Umbilical cord (tissue), 2 donors: ENCODE measurements around the gene EEFSEC. TPM values are rescaled to one million over a fixed set of nuclear protein-coding genes. Genes with fewer than 3 reads are reported as not detected.

Source experiments
- DNase-seq: peaks from one replicate; pipeline ENCODE4 v3.0.0-alpha.2; 2015; ENCODE audit warnings: low spot score
- total RNA-seq: library from RNA; depleted of rRNA; stranded (reverse); fragments of >200 nt; gene quantifications from one replicate; pipeline ENCODE4 v1.2.3, GENCODE V29; 2014; ENCODE audit warnings: low replicate concordance; ENCODE audit not compliant: insufficient read depth

EEFSEC gene
- total RNA-seq, 1 donor from 2014 or later: 9.6 TPM

DNA sequence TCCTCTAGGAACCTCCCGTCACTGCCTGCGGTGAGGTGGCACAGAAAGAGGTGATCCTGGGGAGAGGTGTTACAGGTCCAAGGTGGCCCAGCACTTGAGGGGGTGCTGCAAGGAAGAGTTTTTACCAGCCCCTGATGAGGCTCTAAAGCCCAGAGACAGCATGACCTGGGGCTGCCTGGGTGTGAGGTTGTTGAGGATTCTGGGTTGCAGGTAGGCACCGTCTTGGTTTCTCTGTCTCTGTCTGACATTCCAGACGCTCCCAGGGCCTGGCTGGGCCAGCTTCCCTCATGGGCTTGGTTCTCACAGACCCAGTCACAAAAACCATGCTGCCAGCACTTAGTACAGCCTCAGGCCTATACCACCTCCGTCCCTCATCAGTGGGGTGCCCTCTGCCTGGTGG lies 282.3 kb downstream of the EEFSEC start:
- DNase-seq: no peak

DNA sequence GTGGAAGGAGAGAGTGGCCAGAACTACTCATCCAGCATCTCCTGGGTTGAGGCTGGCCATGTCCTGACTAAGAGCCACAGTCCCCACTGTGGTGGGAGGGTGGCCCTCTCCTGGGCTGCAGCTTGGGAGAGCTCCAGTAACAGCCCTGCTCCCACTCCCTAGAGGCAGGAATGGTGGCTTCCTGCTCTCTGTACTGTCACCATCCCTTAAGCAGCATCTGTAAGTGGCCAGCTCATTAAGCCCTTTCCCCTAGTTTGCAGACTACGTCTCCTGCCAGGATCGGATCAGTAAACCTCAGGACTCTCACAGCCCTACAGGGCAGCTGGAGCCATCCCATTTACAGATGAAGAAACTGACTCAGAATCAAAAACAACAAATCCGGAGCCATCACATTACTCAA lies 282.9 kb downstream of the EEFSEC start:
- DNase-seq: no peak

DNA sequence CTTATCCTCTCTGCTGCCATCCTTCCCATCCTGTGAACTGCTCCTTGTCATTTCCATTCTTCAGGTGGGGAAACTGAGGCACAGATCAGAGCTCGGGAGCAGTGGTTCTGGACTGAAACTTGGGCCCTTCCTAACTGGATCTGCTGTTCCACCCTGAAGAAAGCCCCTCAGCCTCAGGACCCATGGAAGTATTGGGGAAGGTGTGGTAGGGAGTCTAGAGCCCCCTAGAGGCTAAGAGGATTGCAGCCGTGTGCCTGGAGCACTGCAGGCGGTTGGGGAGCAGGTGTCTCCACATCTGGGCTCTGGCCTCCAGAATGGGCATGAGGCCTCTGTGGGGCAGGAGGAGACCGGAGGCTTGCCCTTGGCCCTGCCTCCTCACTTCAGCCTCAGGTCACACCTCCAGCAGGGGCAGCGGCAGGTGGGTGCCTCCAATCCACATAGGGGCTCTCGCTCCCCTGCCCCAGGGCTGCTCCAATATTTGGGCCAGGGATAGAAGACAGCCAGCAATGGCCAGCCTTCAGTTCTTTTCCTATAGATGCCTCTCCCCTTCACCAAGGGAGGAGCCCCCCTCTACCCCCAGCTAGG lies 285.3 kb downstream of the EEFSEC start:
- DNase-seq: no peak

DNA sequence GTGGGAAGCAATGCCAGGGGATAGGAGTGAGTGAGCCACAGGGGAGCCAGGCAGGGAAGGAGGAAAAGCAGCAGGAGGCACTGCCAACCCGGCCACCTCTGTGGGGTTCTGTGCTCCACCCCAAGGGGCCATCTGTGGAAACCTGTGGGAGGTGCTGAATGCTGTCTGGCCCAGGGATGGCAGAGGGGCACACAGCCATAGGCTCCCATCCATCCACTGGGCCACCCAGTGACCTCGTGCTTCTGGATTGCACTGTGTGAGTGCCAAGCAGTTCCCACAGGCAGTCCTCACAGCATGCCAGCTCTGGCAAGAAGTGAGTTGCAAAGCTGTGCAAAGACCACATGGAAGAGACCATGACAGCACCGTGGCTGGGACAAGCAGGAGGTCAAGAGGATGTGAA lies 285.9 kb downstream of the EEFSEC start:
- no peak for DNase-seq

DNA sequence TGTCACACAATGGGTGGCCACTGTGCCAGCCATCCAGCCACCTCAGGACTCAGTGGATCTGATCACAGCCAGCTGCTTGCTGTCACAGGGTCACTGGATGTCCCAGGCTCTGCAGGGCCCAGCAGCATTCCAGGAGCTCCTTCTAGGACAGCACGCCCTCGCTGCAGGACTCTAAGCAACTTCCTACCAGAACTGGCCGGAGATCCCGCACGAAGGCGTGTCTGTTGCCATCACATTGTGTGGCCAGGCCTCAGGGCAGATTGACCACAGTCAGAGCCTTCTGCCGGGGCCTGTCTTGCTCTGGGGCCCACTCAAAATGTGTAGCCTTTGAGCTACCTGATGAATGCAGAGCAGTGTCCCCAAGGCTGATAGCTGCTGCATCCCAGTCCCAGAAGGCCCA lies 288.8 kb downstream of the EEFSEC start:
- DNase-seq: no peak

DNA sequence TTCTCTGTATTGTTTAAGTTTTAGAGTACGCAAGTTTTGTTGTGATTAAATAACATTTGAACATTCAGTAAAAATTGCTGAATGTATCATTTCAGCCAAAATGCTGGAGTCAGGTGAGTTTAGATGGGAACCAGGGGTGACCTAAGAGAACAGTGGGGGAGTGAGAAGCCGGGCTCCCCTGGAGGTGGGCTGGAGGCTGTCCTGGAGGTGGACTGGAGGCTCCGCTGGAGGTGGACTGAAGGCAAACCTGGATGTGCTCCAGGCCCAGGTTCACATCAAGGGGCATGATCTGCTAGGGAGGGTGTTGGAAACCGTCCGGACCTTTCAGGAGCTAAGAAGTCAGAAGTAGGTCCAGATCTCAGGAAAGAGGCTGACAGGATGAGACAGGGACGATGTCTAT lies 289.7 kb downstream of the EEFSEC start:
- no peak for DNase-seq

DNA sequence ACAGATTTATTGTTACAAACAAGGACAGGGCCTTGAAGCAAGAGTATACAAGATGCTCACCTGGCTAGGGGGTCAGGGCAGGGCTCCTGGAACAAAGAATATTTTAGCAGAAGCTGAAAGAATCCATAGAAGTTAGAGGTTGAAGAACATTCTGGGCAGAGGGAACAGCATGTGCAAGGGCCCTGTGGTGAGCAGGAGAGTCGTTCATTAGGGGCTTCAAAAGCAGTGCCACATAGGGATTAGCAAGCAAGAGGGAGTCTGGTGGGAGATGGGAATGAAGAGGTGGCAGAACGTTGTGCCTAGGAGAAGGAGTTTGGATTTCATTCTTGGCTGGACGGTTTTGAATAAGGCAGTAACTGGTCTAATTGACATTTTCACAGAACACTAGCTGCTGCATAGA lies 290.5 kb downstream of the EEFSEC start:
- DNase-seq: no peak

DNA sequence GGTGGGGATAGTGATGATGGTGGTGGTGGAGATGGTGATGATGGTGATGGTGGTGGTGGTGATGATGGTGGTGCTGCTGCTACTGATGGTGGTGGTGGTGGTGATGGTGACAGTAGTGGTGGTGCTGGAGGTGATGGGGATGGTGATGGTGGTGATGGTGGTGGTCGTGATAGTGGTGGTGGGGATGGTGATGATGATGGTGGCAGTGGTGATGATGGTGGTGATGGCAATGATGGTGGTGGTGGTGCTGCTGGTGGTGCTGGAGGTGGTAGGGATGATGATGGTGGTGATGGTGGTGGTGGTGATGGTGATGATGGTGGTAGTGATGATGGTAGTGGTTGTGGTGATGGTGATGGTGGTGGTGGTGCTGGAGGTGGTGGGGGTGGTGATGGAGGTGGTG lies 292.1 kb downstream of the EEFSEC start:
- no peak for DNase-seq

DNA sequence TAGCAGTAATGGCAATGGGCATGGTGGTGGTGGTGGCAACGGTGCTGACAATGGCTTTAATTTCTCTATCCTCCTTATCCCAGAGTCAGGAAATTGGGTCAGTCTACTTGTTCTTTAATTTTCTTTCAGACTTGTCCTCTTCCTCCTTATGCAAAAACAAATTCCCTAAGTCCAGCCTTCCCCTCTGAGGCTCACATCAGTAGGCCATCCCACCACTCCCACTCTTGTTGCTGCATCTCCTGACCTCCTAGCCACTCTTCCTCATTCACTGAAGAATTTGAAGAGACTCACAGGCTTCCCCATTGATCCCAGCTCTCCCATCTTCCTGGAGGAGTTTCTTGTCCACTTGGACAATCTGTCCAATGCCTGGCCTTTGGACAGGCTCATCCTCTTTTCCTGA lies 293.5 kb downstream of the EEFSEC start:
- DNase-seq: no peak

DNA sequence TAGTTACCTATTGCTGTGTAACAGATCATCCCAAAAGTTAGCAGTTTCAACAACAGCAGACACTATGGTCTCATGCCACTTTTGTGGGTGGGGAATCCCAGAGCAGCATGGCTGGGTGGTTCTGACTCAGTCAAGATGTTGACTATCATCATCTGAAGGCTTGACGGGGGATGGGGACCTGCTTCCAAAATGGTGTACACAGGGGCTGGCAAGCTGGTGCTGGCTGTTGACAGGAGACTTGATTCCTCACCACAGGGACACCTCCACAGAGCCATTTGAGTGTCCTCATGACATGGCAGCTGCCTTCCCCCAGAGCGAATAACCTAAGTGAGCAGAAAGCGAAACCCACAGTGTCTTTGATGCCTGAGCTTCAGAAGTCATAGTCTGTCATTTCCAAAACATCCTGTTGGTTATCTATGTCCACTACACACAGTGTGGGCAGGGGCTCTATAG lies 294.3 kb downstream of the EEFSEC start:
- DNase-seq: no peak

DNA sequence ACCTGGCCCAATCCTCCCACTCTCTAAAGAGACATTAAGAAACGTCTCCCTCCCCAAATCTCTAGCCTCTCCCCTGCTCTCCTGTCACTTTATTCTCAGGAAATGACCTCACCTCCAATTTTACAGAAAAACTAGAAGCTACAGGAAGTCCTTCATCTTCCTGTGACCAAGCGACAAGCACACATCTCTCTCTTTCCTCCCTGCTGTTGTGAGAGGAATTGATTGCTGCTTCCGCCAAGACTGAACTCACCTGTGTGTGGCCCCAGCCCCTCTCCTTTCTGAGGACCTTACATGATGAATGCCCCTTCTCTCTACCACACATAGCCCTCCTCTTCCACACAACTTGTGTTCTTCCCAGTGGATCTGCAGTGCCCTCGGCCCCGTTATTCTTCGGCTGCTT lies 295.2 kb downstream of the EEFSEC start:
- DNase-seq: no peak

DNA sequence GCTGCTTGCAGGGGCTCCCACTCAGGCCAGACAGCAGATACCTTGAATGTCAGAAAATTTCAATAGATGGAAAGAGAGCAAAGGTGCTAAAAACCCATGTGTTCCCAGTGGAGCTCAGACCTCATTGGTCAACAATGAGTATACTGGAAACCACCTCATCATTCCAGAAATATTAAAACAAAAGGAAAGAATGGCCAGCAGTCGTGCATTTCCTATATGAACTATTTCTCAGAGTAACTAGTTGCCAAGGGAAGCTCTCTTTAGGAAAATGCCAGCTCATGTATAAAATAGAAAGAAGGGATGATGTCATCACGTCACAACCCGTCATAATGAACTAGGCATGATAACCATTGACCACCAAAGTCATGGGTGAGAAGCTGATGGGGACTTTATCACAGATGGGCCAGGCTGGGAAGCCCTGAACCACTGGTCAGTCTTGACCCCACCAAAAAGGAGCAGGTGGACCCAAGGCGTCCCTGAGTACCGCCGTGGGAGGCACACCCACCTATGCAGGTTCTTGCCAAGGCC lies 295.9 kb downstream of the EEFSEC start:
- DNase-seq: no peak

DNA sequence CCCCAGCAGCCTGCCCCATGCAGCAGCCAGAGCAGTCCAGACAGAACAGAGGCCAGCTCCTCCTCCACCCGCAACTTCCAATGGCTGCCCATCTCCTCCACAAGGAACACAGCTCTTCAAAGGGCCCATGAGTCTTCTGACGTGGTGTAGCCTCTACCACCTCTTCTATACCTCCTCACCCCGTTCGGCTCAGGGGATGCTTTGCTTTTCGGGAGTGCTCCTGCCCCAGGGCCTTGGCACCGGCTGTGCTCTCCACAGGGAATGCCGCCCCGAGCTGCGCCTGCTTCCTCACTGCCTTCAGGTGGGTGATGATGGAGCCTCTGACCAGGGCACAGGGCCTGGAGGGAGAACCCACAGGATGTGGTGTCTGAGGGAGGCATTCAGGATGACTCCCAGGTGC lies 298.8 kb downstream of the EEFSEC start:
- DNase-seq: peak; percentile 30

DNA sequence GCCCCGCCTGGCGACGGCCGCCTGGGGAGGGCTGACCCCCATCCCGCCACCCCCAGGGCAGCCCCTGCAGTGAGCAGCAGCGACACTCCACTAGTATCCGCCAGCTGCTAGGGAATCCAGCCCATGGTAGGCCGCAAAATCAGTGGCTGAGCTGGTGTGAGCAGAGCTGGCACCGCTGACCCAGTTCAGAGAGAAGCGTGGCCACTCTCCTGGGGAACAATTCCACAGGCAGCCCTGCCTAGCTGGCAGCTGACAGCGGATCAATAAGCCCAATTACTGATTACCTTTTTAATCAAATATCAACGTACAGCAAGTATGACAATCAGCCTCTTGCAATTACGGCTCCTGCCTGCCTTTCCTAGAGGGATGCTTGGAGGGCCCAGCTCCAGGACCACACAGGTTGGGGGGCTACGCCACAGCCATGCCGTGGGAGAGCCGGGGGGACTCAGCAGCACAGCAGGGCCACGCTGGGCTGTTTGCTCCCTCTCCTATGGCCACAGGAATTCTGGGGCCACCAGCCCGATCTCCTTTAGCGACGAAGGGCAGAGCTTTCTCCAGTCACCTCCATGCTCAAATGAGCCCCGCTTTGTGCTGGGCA lies 299.5 kb downstream of the EEFSEC start:
- no peak for DNase-seq

DNA sequence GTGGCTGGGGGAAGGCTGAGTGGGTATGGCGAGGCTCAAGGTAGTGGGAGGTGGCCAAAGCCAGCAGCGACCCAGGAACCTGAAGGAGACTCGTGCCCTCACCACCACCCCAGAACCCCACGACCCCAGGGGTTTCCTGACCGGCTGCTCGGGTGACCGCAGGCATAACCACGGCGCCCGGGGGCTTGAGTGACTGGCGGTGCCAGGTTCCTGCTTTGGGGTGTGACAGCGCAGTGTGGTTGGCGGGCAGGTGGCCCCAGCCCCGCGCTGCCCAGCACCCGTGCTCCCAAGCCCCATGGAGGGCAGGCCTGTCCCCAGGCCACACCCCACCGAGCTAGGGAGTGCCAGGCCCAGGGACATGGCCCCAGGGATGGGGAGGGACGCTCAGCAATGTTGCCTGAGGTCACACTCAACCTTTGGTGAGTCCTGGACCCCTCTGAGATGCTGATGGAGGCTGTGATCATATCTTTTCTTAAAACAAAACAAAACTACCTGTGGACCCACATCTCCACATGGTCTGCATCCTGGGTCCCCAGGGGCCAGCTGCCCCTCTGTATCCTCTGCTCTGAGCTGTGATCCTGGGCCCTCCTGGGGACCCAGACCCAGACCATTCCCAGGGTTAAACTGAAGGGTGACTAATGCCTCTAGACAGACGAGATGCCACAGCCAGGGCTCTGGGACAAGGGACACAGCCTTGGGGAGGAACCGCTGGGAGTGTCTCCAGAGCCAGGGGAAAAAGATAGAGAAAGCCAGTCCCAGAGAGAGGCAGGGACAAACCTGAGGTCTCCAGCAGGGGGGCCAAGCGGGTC lies 300.4 kb downstream of the EEFSEC start:
- DNase-seq: no peak

DNA sequence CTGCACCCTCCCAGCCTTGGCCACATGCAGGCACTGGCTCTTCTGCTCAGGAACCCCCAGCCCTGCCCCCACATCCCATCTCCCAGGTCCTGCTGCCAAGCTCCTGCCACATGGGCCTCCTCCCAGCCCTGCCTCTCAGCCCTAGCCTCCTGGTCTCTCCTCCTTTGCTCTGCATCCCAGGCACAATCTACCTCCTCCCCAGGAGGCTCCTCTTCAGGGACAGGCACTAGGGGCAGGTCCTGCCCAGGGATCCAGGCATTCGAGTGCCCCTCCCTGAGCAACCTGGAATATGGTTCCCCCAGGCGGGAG lies 301.0 kb downstream of the EEFSEC start:
- no peak for DNase-seq

DNA sequence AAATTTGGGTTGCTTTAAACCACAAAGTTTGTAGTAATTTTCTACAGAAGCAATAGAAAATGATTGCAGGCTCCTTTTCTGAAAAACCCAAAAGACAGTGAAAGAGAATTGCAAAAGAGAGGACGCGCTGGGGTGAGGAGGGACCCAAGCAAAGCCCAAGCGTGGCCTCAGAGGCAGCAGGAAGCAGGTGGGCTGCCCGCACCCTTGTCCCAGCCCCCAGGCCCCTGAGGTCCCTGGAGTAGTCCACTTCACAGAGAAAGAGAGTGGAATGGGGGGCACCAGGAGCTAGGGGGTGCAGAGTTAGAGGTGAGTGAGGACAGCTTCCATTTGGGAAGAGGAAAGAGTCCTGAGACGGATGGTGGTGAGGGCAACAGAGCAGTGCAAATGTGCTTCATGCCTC lies 301.8 kb downstream of the EEFSEC start:
- DNase-seq: no peak

DNA sequence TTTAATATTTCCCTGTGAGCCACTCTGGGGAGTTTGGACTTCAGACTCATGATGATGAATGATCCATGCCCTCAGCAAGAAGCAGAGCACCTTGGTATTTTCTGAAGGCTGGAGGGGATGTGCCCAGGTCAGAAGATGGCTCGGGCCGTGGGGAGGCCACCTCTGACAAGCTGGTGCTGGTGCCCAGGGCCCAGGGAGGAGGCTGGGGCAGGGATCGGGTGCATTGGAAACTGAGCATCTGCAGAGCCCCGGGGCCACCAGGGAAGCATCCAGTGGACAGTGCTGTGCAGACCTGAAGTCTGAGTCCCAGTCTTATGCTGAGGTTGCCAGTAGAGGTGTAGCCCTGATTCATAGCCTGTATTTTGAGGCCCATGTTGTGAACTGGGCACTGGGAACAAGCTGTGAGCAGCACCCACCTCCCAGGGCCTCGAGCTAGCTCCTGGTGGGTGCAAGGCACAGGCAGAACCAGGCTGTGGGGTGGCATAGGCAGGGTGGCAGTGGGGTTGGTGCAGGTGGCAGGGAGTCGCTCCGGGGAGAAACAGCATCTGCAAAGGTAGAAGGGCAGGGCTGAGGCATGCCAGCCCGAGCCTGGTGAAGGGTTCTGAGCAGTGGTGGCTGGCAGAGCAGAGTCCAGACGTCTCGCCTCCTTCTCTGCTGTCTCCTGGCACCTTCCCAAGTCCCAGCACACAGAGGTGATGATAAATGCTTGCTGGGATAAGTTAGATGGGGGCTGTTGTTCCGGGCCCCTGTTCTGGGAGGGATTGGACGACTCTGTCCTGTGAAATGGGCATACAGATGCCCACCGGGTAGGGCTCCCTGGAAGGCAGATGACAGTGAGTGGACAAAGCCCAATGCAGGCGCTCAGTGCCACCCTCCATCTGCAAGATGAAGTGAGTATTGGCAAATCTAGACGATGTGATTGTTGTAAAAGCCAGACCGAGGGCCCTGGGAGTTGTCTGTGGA lies 302.8 kb downstream of the EEFSEC start:
- DNase-seq: no peak

DNA sequence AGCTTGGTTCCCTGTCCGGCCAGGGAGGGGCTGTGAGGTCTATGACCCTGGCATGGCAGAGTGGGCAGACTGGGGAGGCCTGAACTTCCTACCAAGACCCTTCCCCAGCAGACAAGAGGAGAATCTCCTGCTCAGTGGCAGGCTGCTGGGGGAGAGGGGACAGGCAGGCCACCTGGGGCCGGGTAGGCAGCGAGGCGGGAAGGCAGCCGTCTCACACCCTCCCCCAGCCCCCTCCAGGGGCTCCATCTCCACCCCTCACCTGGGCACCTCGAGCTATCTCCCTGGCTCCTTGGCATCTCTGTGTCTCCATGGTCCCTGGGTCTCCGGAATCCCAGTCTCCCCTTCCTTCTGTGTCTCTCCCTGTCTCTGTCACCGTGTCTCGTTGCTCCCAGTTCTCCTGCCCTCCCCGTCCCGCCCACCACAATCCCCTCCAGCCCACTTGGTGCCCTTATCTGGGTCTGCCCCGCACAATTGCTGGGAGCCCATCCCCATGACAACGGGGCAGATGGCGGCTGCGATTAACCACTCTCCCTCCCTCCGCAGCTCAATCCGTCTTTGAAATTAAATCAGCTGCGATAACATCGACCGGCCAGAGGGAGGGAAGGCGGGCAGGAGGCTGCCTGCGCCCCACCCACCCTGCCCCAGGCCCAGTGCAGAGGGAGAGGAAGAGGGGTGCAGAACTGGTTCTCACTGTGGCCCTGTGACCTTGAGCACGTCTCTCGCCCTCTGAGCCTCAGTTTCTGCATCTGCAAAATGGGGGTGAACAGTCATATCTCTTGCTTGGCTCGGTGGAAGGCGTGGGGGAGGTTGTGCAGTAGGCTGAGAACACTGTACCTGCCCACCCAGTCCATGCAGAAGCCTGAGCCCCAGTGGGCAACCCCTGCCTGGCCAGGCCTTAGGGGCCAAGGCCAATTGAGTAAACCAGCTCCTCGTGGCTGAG lies 303.8 kb downstream of the EEFSEC start:
- peak; percentile 40 for DNase-seq

DNA sequence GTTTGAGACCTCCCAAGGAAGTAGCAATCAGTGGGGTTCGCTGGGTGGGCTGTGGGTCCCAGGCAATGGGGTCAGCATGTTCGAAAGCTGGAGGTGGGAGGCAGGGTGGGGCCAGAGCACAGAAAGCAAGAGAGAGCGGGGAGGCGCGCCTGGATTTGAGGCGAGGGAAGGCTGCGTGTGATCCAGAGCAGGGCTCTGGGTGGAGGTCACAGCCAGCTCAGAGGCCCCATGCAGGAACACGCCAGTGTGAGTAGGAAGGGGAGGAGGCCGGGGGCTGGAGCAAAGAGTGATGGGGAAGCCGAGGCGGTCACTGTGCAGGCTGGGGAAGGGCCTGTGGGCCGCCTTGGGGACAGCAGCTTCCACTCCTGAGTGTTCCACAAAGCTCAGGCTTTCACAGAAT lies 304.7 kb downstream of the EEFSEC start:
- peak; percentile 85 for DNase-seq
